Measurements from ENCODE around the gene TMOD4. TPM values are rescaled to one million over a fixed set of nuclear protein-coding genes. Genes with fewer than 3 reads are reported as not detected.

The TMOD4 gene
- total RNA-seq, 1 experiment from 2014 or later: 2.1 TPM

- Mint-ChIP-seq H3K9me3 (ENCODE audit: low read depth, unreplicated experiment) (no peaks in the 10 kb centered on the region), H3K4me1 (ENCODE audit: low read depth, unreplicated experiment) (peaks cover 8% of the 10 kb centered on the region), H3K27ac (ENCODE audit: unreplicated experiment) (no peak overlapping the region), H3K27me3 (ENCODE audit: unreplicated experiment) (no peaks in the 10 kb centered on the region), H3K36me3 (ENCODE audit: insufficient read depth, unreplicated experiment) (peaks cover 36% of the 10 kb centered on the region), H3K4me3 (ENCODE audit: low read depth, unreplicated experiment) (no peak overlapping the region)
- no peak for TF ChIP-seq CTCF (IDR thresholded peaks at IDR 0.05; ENCODE audit: unreplicated experiment)
- no TSS peak for BruUV-seq (replicated peaks)
- CTCF ChIA-PET: interaction anchor here (1.3 kb wide), 1 partner anchor 19 kb away, joined by 3 read pairs; the partner anchor contains the start of gene VPS72
- DNase-seq: no peak
- intact Hi-C loops (cut with micrococcal nuclease; ENCODE audit: unreplicated experiment): no loop called here
Measured at GRCh38 chr1:151171190-151171589, 4.6 kb downstream of the TMOD4 start.

- no peak for DNase-seq
- intact Hi-C loops (cut with micrococcal nuclease; ENCODE audit: unreplicated experiment): no loop called here
- TF ChIP-seq CTCF (IDR thresholded peaks at IDR 0.05; ENCODE audit: unreplicated experiment): no peak
- Mint-ChIP-seq H3K9me3 (ENCODE audit: low read depth, unreplicated experiment) (no peaks in the 10 kb centered on the region), H3K27ac (ENCODE audit: unreplicated experiment) (peak overlapping the region; percentile 96), H3K36me3 (ENCODE audit: insufficient read depth, unreplicated experiment) (peaks cover 37% of the 10 kb centered on the region), H3K27me3 (ENCODE audit: unreplicated experiment) (no peaks in the 10 kb centered on the region), H3K4me1 (ENCODE audit: low read depth, unreplicated experiment) (peaks cover 16% of the 10 kb centered on the region), H3K4me3 (ENCODE audit: low read depth, unreplicated experiment) (peak overlapping the region; percentile 95)
- CTCF ChIA-PET: no interaction called here
- BruUV-seq (replicated peaks): no TSS peak
Measured at GRCh38 chr1:151167116-151167515, 8.7 kb downstream of the TMOD4 start.

GRCh38 chr1:151166505-151166956 is 9.2 kb downstream of the TMOD4 start:
- intact Hi-C loops (cut with micrococcal nuclease; ENCODE audit: unreplicated experiment): no loop called here
- DNase-seq: no peak
- Mint-ChIP-seq H3K9me3 (ENCODE audit: low read depth, unreplicated experiment) (no peaks in the 10 kb centered on the region), H3K27me3 (ENCODE audit: unreplicated experiment) (no peaks in the 10 kb centered on the region), H3K4me3 (ENCODE audit: low read depth, unreplicated experiment) (peak overlapping the region; percentile 95), H3K27ac (ENCODE audit: unreplicated experiment) (peak overlapping the region; percentile 96), H3K36me3 (ENCODE audit: insufficient read depth, unreplicated experiment) (peaks cover 37% of the 10 kb centered on the region), H3K4me1 (ENCODE audit: low read depth, unreplicated experiment) (peaks cover 16% of the 10 kb centered on the region)
- CTCF ChIA-PET: interaction anchor here (0.5 kb wide), 1 partner anchor 67 kb away, joined by 3 read pairs; no protein-coding TSS in a partner anchor
- TF ChIP-seq CTCF (IDR thresholded peaks at IDR 0.05; ENCODE audit: unreplicated experiment): no peak
- BruUV-seq (replicated peaks): no TSS peak

GRCh38 chr1:151165738-151166504 is 9.9 kb downstream of the TMOD4 start, which contains the start of the genes LYSMD1 and SCNM1:
LYSMD1 (minus strand) TSS chr1:151165902; CDS start chr1:151165258, 644 bp downstream.
SCNM1 (plus strand) TSS chr1:151166144; CDS start chr1:151166153, 9 bp downstream.
- BruUV-seq (replicated peaks): TSS peak; percentile 77
- Mint-ChIP-seq H3K36me3 (ENCODE audit: insufficient read depth, unreplicated experiment) (peaks cover 37% of the 10 kb centered on the region), H3K4me1 (ENCODE audit: low read depth, unreplicated experiment) (peaks cover 16% of the 10 kb centered on the region), H3K9me3 (ENCODE audit: low read depth, unreplicated experiment) (no peaks in the 10 kb centered on the region), H3K27me3 (ENCODE audit: unreplicated experiment) (no peaks in the 10 kb centered on the region), H3K4me3 (ENCODE audit: low read depth, unreplicated experiment) (peak within 1 kb of the TSS; percentile 95), H3K27ac (ENCODE audit: unreplicated experiment) (peak within 1 kb of the TSS; percentile 96)
- peak; percentile 97 for DNase-seq
- intact Hi-C loops (cut with micrococcal nuclease; ENCODE audit: unreplicated experiment): no loop called here
- no peak for TF ChIP-seq CTCF (IDR thresholded peaks at IDR 0.05; ENCODE audit: unreplicated experiment)
- CTCF ChIA-PET: interaction anchor here (0.5 kb wide), 1 partner anchor 66 kb away, joined by 3 read pairs; no protein-coding TSS in a partner anchor
